HG02981 (cell line): ENCODE results near the gene AP2A1.

Experiments
- ATAC-seq: cut with Tn5 transposase; IDR thresholded peaks from one replicate; pipeline ENCODE4 v1.9.1; 2021; ENCODE audit warnings: mild to moderate bottlenecking, moderate library complexity; ENCODE audit not compliant: unreplicated experiment

Gene AP2A1

GRCh38 chr19:49837009-49837310, 70.2 kb downstream of the AP2A1 start:
- ATAC-seq: no peak

GRCh38 chr19:49837425-49837824, 70.6 kb downstream of the AP2A1 start:
- ATAC-seq: no peak

- no peak for ATAC-seq
Observed at GRCh38 chr19:49838885-49839588, 72.2 kb downstream of the AP2A1 start.

GRCh38 chr19:49839713-49840112, 72.9 kb downstream of the AP2A1 start:
- no peak for ATAC-seq

- no peak for ATAC-seq
Observed at GRCh38 chr19:49840321-49840720, 73.5 kb downstream of the AP2A1 start.

GRCh38 chr19:49840736-49841249, 74.0 kb downstream of the AP2A1 start:
- ATAC-seq: no peak

GRCh38 chr19:49843265-49843664, 76.5 kb downstream of the AP2A1 start:
- no peak for ATAC-seq

GRCh38 chr19:49844138-49845095, 77.6 kb downstream of the AP2A1 start:
- ATAC-seq: no peak

- ATAC-seq: no peak
Observed at GRCh38 chr19:49845414-49845813, 78.6 kb downstream of the AP2A1 start.

- no peak for ATAC-seq
Observed at GRCh38 chr19:49846408-49846807, 79.6 kb downstream of the AP2A1 start.

- ATAC-seq: no peak
Observed at GRCh38 chr19:49847731-49848696, 81.2 kb downstream of the AP2A1 start.

- no peak for ATAC-seq
Observed at GRCh38 chr19:49848938-49849337, 82.1 kb downstream of the AP2A1 start.

GRCh38 chr19:49849433-49850220, 82.8 kb downstream of the AP2A1 start:
- ATAC-seq: no peak

- ATAC-seq: no peak
Observed at GRCh38 chr19:49850221-49850486, 83.4 kb downstream of the AP2A1 start.

GRCh38 chr19:49850487-49851342, 83.9 kb downstream of the AP2A1 start, which contains the start of gene PTOV1:
Gene PTOV1, plus strand, starts transcription at chr19:49851159.
- peak; percentile 59 for ATAC-seq

GRCh38 chr19:49851456-49852259, 84.9 kb downstream of the AP2A1 start:
- ATAC-seq: no peak

- ATAC-seq: no peak
Observed at GRCh38 chr19:49852631-49853126, 85.9 kb downstream of the AP2A1 start.

GRCh38 chr19:49853852-49854377, 87.1 kb downstream of the AP2A1 start:
- ATAC-seq: no peak
